K562 (cell line): ENCODE measurements around the gene HMOX2. TPM values are rescaled to one million over a fixed set of nuclear protein-coding genes. Genes with fewer than 3 reads are reported as not detected.

Experiments
- CREBBP ChIP-seq: IDR thresholded peaks from one replicate; pipeline ENCODE4 v1.6.1; 2012; ENCODE audit warnings: low read depth, mild to moderate bottlenecking, control low read depth, inconsistent platforms, low read length
- HMG20A ChIP-seq: fragments of 450-650 bp; formaldehyde crosslinking; conservative IDR thresholded peaks from 2 replicates; pipeline ENCODE4 v1.4.0; 2020; ENCODE audit warnings: mild to moderate bottlenecking, mixed read lengths
- MGA ChIP-seq: fragments of 450-650 bp; IDR thresholded peaks from 2 replicates; pipeline ENCODE4 v1.6.1; 2016; ENCODE audit warnings: mild to moderate bottlenecking, moderate library complexity
- MLLT1 ChIP-seq, 2 experiments: fragments of 450-650 bp; IDR thresholded peaks; 2 replicates each; pipeline ENCODE4 v1.6.1; 2016
- PML ChIP-seq: IDR thresholded peaks from 2 replicates; pipeline ENCODE4 v1.6.1; 2012; ENCODE audit warnings: low read length, inconsistent platforms
- PPARD ChIP-seq: fragments of 250-450 bp; sonication (Bioruptor Pico); IDR thresholded peaks from 2 replicates; pipeline ENCODE4 v1.8.0; 2022; ENCODE audit warnings: inconsistent platforms, mild to moderate bottlenecking, moderate library complexity
- SMAD2 ChIP-seq: fragments of 150-350 bp; IDR thresholded peaks from 2 replicates; pipeline ENCODE4 v1.6.1; 2014; ENCODE audit warnings: low read depth, mild to moderate bottlenecking, low read length
- TOE1 ChIP-seq, 2 experiments: fragments of 450-650 bp in 1 of 2; sonication (generic) in 1 of 2; formaldehyde crosslinking in 1 of 2; IDR thresholded peaks; 2 replicates each; pipeline versions ENCODE4 v1.7.1 to v1.8.0; 2016 to 2022; ENCODE audit warnings: borderline replicate concordance in 2 of 2, mild to moderate bottlenecking in 2 of 2, antibody characterized with exemption in 1 of 2, inconsistent platforms in 1 of 2, low read depth in 1 of 2, missing genetic modification reagents in 1 of 2, moderate library complexity in 1 of 2
- TRIM24 ChIP-seq, 2 experiments: fragments of 450-650 bp; IDR thresholded peaks; 2 replicates each; pipeline ENCODE4 v1.6.1; 2016
- ZNF277 ChIP-seq: fragments of 250-450 bp; sonication (Bioruptor Pico); IDR thresholded peaks from 2 replicates; pipeline ENCODE4 v1.8.0; 2022; ENCODE audit warnings: inconsistent platforms, mild to moderate bottlenecking, moderate library complexity, borderline replicate concordance
- polyA plus RNA-seq, 8 experiments: library from polyadenylated mRNA; depleted of rRNA in 4 of 8; stranded (reverse) in 5 of 8; unstranded in 3 of 8; fragments of >200 nt; fragmentation: Nextera tagmentation in 2 of 8; fragmentation: Illumina TruSeq in 1 of 8; extraction: Ambion mirVana in 2 of 8; extraction: Trizol in 1 of 8; gene quantifications; 2 replicates each; pipeline versions ENCODE4 v1.2.1 to v1.2.3, GENCODE V29; 2011 to 2014; ENCODE audit warnings: inconsistent platforms in 1 of 8, missing spikeins in 1 of 8
- total RNA-seq, 7 experiments: library from RNA; depleted of rRNA in 6 of 7; stranded (reverse); fragments of >200 nt in 6 of 7; fragmentation: Illumina TruSeq in 2 of 7; extraction: Trizol in 2 of 7; gene quantifications; 2 replicates each; pipeline versions ENCODE4 v1.2.1 to v1.2.3, GENCODE V29; 2011 to 2021; ENCODE audit warnings: low replicate concordance in 1 of 7

The HMOX2 gene
- total and polyA plus RNA-seq, 9 of the 15 experiments (the other 6 are each of a cell fraction or from before 2014, with no cell fraction given) = 26.8 to 87.4 (median 57.4) TPM

- TF ChIP-seq MGA (peak; percentile 96), TRIM24 (IDR thresholded peaks at IDR 0.05) (no peak), CREBBP (no peak), TOE1 (IDR thresholded peaks at IDR 0.05; ENCODE audit: borderline replicate concordance) (peak; percentile 39; the same call in 1 of the 2 replicates), TOE1 (CRISPR knock-in tag; IDR thresholded peaks at IDR 0.05; ENCODE audit: borderline replicate concordance, low read depth) (no peak), PPARD (no peak), ZNF277 (CRISPR knock-in tag) (no peak), SMAD2 (no peak), PML (peak; percentile 54; the same call in 1 of the 2 replicates), MLLT1 (IDR thresholded peaks at IDR 0.05) (no peak), HMG20A (no peak)
Observed at GRCh38 chr16:4474192-4474961, 1.8 kb upstream of the HMOX2 start, which contains the start of gene NMRAL1 (continued).
